T-helper 1 cell (primary cell): ENCODE measurements around the gene LAD1.

ENCODE experiments used
- DNase-seq, 5 donors: peaks; one replicate each; pipeline ENCODE4 v3.0.0-alpha.2; 2012 to 2020

The LAD1 gene

GRCh38 chr1:201361652-201362504 is 37.2 kb downstream of the LAD1 start:
- DNase-seq, result no peak

GRCh38 chr1:201360901-201361651 is 38.0 kb downstream of the LAD1 start:
- DNase-seq, result no peak

GRCh38 chr1:201360486-201360885 is 38.6 kb downstream of the LAD1 start:
- no peak for DNase-seq

- DNase-seq, result no peak
Measured at GRCh38 chr1:201359873-201360210, 39.3 kb downstream of the LAD1 start.

- no peak for DNase-seq
Measured at GRCh38 chr1:201359031-201359872, 39.9 kb downstream of the LAD1 start.

- no peak for DNase-seq
Measured at GRCh38 chr1:201358596-201358995, 40.5 kb downstream of the LAD1 start.

- DNase-seq, result no peak
Measured at GRCh38 chr1:201357636-201358348, 41.3 kb downstream of the LAD1 start.

GRCh38 chr1:201357211-201357610 is 41.9 kb downstream of the LAD1 start:
- DNase-seq, result no peak

- DNase-seq, result no peak
Measured at GRCh38 chr1:201356701-201357100, 42.4 kb downstream of the LAD1 start.

- DNase-seq, result no peak
Measured at GRCh38 chr1:201356236-201356635, 42.9 kb downstream of the LAD1 start.

- no peak for DNase-seq
Measured at GRCh38 chr1:201355471-201355870, 43.7 kb downstream of the LAD1 start.

- no peak for DNase-seq
Measured at GRCh38 chr1:201354901-201355295, 44.2 kb downstream of the LAD1 start.

- DNase-seq, result no peak
Measured at GRCh38 chr1:201354151-201354900, 44.8 kb downstream of the LAD1 start.

- DNase-seq, result no peak
Measured at GRCh38 chr1:201353186-201353940, 45.8 kb downstream of the LAD1 start.

- DNase-seq, result no peak
Measured at GRCh38 chr1:201351617-201352016, 47.5 kb downstream of the LAD1 start.

- no peak for DNase-seq
Measured at GRCh38 chr1:201350884-201351283, 48.2 kb downstream of the LAD1 start.

- no peak for DNase-seq
Measured at GRCh38 chr1:201350361-201350725, 48.8 kb downstream of the LAD1 start.

GRCh38 chr1:201349092-201349491 is 50.0 kb downstream of the LAD1 start:
- no peak for DNase-seq

GRCh38 chr1:201348211-201348566 is 50.9 kb downstream of the LAD1 start:
- DNase-seq, result peak in 1 of 5 donors; percentile 16

- no peak for DNase-seq
Measured at GRCh38 chr1:201347498-201348210, 51.5 kb downstream of the LAD1 start.

- DNase-seq, result no peak
Measured at GRCh38 chr1:201346987-201347386, 52.1 kb downstream of the LAD1 start.
